Measurements from ENCODE around the gene TBC1D22A.

Gene TBC1D22A

DNA sequence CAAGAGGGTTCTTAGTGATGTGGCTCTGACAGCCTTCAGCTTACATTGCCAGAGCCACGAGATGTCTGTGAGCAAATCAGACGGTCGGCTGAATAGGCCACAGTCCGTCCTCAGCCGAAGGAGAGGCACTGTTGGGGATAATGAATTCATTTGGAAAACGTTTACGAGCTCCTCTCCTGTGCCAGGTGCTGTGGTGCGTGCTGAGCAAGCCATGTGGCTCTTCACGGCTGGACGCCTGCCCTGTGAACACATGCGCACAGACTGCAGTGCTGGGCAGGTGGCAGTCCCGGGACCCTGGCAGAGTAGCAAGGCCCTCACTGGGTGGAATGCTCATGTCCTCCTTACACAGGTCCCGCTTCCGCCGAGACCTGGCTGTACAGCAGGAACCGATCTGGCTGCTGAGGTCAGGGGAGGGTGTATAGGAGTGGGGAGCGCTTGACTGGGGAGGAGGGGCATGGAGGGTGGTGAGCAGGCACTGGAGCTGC is 6.8 kb downstream of the TBC1D22A start:
- H3K9me3 Mint-ChIP-seq, result no peaks in the 10 kb centered on the region
- no peaks in the 10 kb centered on the region for H3K27me3 Mint-ChIP-seq (ENCODE audit: low read depth)
- H3K27ac Mint-ChIP-seq, result peak overlapping the region; percentile 49 to 74 (median 62)
- no peak overlapping the region for H3K4me3 Mint-ChIP-seq
- peaks cover 48% of the 10 kb centered on the region for H3K4me1 Mint-ChIP-seq
- peaks cover 3% of the 10 kb centered on the region for H3K36me3 Mint-ChIP-seq (ENCODE audit: low read depth)
- TF ChIP-seq, protein P1, sequence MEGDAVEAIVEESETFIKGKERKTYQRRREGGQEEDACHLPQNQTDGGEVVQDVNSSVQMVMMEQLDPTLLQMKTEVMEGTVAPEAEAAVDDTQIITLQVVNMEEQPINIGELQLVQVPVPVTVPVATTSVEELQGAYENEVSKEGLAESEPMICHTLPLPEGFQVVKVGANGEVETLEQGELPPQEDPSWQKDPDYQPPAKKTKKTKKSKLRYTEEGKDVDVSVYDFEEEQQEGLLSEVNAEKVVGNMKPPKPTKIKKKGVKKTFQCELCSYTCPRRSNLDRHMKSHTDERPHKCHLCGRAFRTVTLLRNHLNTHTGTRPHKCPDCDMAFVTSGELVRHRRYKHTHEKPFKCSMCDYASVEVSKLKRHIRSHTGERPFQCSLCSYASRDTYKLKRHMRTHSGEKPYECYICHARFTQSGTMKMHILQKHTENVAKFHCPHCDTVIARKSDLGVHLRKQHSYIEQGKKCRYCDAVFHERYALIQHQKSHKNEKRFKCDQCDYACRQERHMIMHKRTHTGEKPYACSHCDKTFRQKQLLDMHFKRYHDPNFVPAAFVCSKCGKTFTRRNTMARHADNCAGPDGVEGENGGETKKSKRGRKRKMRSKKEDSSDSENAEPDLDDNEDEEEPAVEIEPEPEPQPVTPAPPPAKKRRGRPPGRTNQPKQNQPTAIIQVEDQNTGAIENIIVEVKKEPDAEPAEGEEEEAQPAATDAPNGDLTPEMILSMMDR (IDR thresholded peaks at IDR 0.05; ENCODE audit: unreplicated experiment in 3 of 3), result no peak

DNA sequence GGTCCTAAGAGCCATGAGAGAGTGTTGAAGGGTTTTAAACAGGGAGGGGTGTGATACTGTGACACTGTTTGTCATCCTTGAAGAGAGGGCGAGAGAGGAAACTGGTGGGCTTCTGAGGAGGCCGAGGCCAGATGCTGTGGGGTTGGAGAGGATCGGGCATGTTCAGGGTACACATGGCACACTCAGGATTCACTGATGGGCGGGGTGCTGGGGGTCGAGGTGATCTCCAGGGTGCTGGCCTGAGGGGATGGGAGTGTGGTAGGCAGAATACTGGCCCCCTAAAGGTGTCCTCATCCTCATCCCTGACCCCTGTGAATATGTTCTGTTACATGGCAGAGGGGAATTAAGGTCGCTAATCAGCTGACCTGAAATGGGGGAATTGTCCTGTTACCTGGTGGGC is 7.3 kb downstream of the TBC1D22A start:
- H3K27me3 Mint-ChIP-seq (ENCODE audit: low read depth), result no peaks in the 10 kb centered on the region
- peak overlapping the region; percentile 49 to 74 (median 62) for H3K27ac Mint-ChIP-seq
- H3K4me3 Mint-ChIP-seq, result no peak overlapping the region
- peaks cover 50% of the 10 kb centered on the region for H3K4me1 Mint-ChIP-seq
- H3K9me3 Mint-ChIP-seq, result no peaks in the 10 kb centered on the region
- peaks cover 3% of the 10 kb centered on the region for H3K36me3 Mint-ChIP-seq (ENCODE audit: low read depth)
- TF ChIP-seq, protein P1 (IDR thresholded peaks at IDR 0.05; ENCODE audit: unreplicated experiment in 3 of 3), result no peak

GRCh38 chr22:46770151-46770641 is 7.7 kb downstream of the TBC1D22A start:
- Mint-ChIP-seq H3K27ac (peak overlapping the region in 2 of 3 experiments; percentile 11 to 49), H3K36me3 (ENCODE audit: low read depth) (peaks cover 3% of the 10 kb centered on the region), H3K9me3 (no peaks in the 10 kb centered on the region), H3K4me3 (no peak overlapping the region), H3K27me3 (ENCODE audit: low read depth) (no peaks in the 10 kb centered on the region), H3K4me1 (peaks cover 55% of the 10 kb centered on the region)
- TF ChIP-seq, protein P1 (IDR thresholded peaks at IDR 0.05; ENCODE audit: unreplicated experiment in 3 of 3), result no peak

GRCh38 chr22:46770726-46771125 is 8.3 kb downstream of the TBC1D22A start:
- Mint-ChIP-seq H3K4me3 (no peak overlapping the region), H3K27me3 (ENCODE audit: low read depth) (no peaks in the 10 kb centered on the region), H3K4me1 (peaks cover 60% of the 10 kb centered on the region), H3K36me3 (ENCODE audit: low read depth) (peaks cover 3% of the 10 kb centered on the region), H3K9me3 (no peaks in the 10 kb centered on the region), H3K27ac (peak overlapping the region in 2 of 3 experiments; percentile 11 to 22)
- TF ChIP-seq, protein P1 (IDR thresholded peaks at IDR 0.05; ENCODE audit: unreplicated experiment in 3 of 3), result no peak

DNA sequence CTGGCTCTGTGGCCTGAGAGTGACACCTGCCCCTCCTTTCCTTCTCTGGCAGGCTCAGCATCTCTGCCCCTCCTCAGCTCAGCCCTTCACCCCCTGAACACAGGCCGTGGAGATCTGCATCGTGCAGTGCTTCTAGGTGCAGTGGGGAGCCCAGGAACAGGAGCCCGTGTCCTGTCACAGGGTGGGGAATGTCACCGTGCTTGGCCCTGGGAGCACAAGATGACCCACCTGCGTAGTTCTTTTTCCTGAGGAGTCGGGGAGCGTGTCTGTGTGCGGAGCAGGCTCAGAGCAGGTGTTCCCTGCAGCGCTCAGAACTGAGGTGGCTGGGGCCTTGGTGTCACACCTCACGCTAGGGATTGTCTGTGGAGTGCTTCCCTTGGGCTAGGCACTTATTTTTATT is 10.6 kb downstream of the TBC1D22A start:
- TF ChIP-seq, protein P1 (IDR thresholded peaks at IDR 0.05; ENCODE audit: unreplicated experiment in 3 of 3), result no peak
- no peak overlapping the region for H3K4me3 Mint-ChIP-seq
- no peak overlapping the region for H3K27ac Mint-ChIP-seq
- peaks cover 63% of the 10 kb centered on the region for H3K4me1 Mint-ChIP-seq
- H3K27me3 Mint-ChIP-seq (ENCODE audit: low read depth), result no peaks in the 10 kb centered on the region
- peaks cover 3% of the 10 kb centered on the region for H3K36me3 Mint-ChIP-seq (ENCODE audit: low read depth)
- H3K9me3 Mint-ChIP-seq, result no peaks in the 10 kb centered on the region
